Subcutaneous preadipocyte (primary cell): ENCODE data around the gene ANKRD33B. TPM values are rescaled to one million over a fixed set of nuclear protein-coding genes. Genes with fewer than 3 reads are reported as not detected.

Experiments used
- small RNA-seq: library from RNA; depleted of rRNA; stranded (forward); fragments of <200 nt; gene quantifications from one replicate; pipeline ENCODE3, GENCODE V24; 2012
- total RNA-seq: library from RNA; depleted of rRNA; stranded (reverse); fragments of >200 nt; gene quantifications from 2 replicates; pipeline ENCODE4 v1.2.3, GENCODE V29; 2012

Gene ANKRD33B
- total RNA-seq = 4.4 and 5.9 TPM in 2 replicates

GRCh38 chr5:10563945-10564837 is at the start of gene ANKRD33B:
ANKRD33B (plus strand) TSS chr5:10564070; CDS start chr5:10564468, 398 bp downstream.

Small RNA genes within 50 kb of the gene (small RNA-seq; reads per million reads assigned to genes)
- gene AC012629.4 (not detected), gene AC112200.1 (not detected)

Other genes starting within 250 kb of the ANKRD33B start
- gene MARCHF6, start 210.4 kb upstream of the ANKRD33B start, total RNA-seq = 37.5 and 45.9 TPM in 2 replicates
- 1.1 and 1.6 TPM in 2 replicates for gene ROPN1L, start 122.2 kb upstream of the ANKRD33B start, total RNA-seq
- 15.1 and 24.6 TPM in 2 replicates for gene DAP, start 197.2 kb downstream of the ANKRD33B start, total RNA-seq